Mesenchymal stem cell (in vitro differentiated cells and primary cell): ENCODE data around the gene PPM1N.

Experiments used
- DNase-seq: peaks from one replicate; pipeline ENCODE4 v3.0.0-alpha.2; 2013
- H2AFZ ChIP-seq: one replicate; pipeline ENCODE4 v1.6.1; 2013; ENCODE audit warnings: low read depth, mild to moderate bottlenecking, control low read depth, inconsistent platforms, low read length, moderate library complexity
- H2AK5ac ChIP-seq: 2 replicates; pipeline ENCODE4 v1.6.1; 2013; ENCODE audit warnings: low read length, moderate library complexity, mild to moderate bottlenecking, inconsistent platforms; ENCODE audit not compliant: severe bottlenecking
- H2BK120ac ChIP-seq: one replicate; pipeline ENCODE4 v1.6.1; 2013; ENCODE audit warnings: low read depth, mild to moderate bottlenecking, inconsistent platforms, low read length, moderate library complexity
- H2BK12ac ChIP-seq, 2 experiments: one replicate each; pipeline ENCODE4 v1.6.1; 2013; ENCODE audit warnings: inconsistent platforms in 2 of 2, low read length in 2 of 2, mild to moderate bottlenecking in 2 of 2, moderate library complexity in 2 of 2, control low read depth in 1 of 2
- H2BK15ac ChIP-seq: one replicate; pipeline ENCODE4 v1.6.1; 2013; ENCODE audit warnings: mild to moderate bottlenecking, low read depth, inconsistent platforms; ENCODE audit not compliant: poor library complexity, severe bottlenecking
- H2BK5ac ChIP-seq: 2 replicates; pipeline ENCODE4 v1.6.1; 2013; ENCODE audit warnings: low read depth, mild to moderate bottlenecking, low read length, control low read depth, inconsistent platforms; ENCODE audit not compliant: poor library complexity, severe bottlenecking
- H3K14ac ChIP-seq, 2 experiments: one replicate each; pipeline ENCODE4 v1.6.1; 2013; ENCODE audit warnings: inconsistent platforms in 2 of 2, low read length in 2 of 2, control low read depth in 1 of 2, mild to moderate bottlenecking in 1 of 2, moderate library complexity in 1 of 2
- H3K18ac ChIP-seq, 2 experiments: one replicate each; pipeline ENCODE4 v1.6.1; 2013; ENCODE audit warnings: inconsistent platforms in 2 of 2, low read length in 2 of 2, control low read depth in 1 of 2, low read depth in 1 of 2, mild to moderate bottlenecking in 1 of 2
- H3K23ac ChIP-seq, 2 experiments: one replicate each; pipeline ENCODE4 v1.6.1; 2013; ENCODE audit warnings: inconsistent platforms in 2 of 2, low read length in 2 of 2, mild to moderate bottlenecking in 2 of 2, moderate library complexity in 2 of 2, control low read depth in 1 of 2
- H3K27ac ChIP-seq: 2 replicates; pipeline ENCODE4 v1.5.1; 2013; ENCODE audit warnings: mild to moderate bottlenecking, moderate library complexity, low read length, control low read depth, inconsistent platforms; ENCODE audit not compliant: poor library complexity, severe bottlenecking
- H3K27me3 ChIP-seq, 2 experiments: 2 replicates each; pipeline versions ENCODE4 v1.6.1 to v1.7.0; 2013; ENCODE audit warnings: low read length in 2 of 2, mild to moderate bottlenecking in 2 of 2, moderate library complexity in 2 of 2, control low read depth in 1 of 2, inconsistent platforms in 1 of 2; ENCODE audit not compliant: control insufficient read depth in 1 of 2, insufficient read depth in 1 of 2
- H3K36me3 ChIP-seq, 2 experiments: 2 replicates each; pipeline versions ENCODE4 v1.6.1 to v1.7.0; 2013; ENCODE audit warnings: low read length in 2 of 2, control low read depth in 1 of 2, inconsistent platforms in 1 of 2, low read depth in 1 of 2, mild to moderate bottlenecking in 1 of 2; ENCODE audit not compliant: insufficient read depth in 2 of 2, control insufficient read depth in 1 of 2
- H3K4ac ChIP-seq, 2 experiments: one replicate each; pipeline ENCODE4 v1.6.1; 2013; ENCODE audit warnings: inconsistent platforms in 2 of 2, low read length in 2 of 2, mild to moderate bottlenecking in 2 of 2, moderate library complexity in 2 of 2, control low read depth in 1 of 2, low read depth in 1 of 2
- H3K4me1 ChIP-seq: 2 replicates; pipeline ENCODE4 v1.6.1; 2013; ENCODE audit warnings: low read depth, low read length, control low read depth; ENCODE audit not compliant: control insufficient read depth, insufficient read depth
- H3K4me2 ChIP-seq: 2 replicates; pipeline ENCODE4 v1.6.1; 2013; ENCODE audit warnings: low read length, mild to moderate bottlenecking, inconsistent platforms; ENCODE audit not compliant: poor library complexity, severe bottlenecking
- H3K4me3 ChIP-seq, 2 experiments: 2 replicates each; pipeline versions ENCODE4 v1.5.1 to v1.7.0; 2013; ENCODE audit warnings: low read length in 2 of 2, mild to moderate bottlenecking in 2 of 2, control low read depth in 1 of 2, low read depth in 1 of 2; ENCODE audit not compliant: insufficient read depth in 1 of 2
- H3K79me1 ChIP-seq: replicated peaks from 2 replicates; pipeline ENCODE4 v1.6.1; 2013; ENCODE audit warnings: mild to moderate bottlenecking, control low read depth, low read length, inconsistent platforms; ENCODE audit not compliant: poor library complexity, severe bottlenecking
- H3K9ac ChIP-seq: 2 replicates; pipeline ENCODE4 v1.7.0; 2013; ENCODE audit warnings: mild to moderate bottlenecking, low read length, moderate library complexity
- H3K9me3 ChIP-seq: 2 replicates; pipeline ENCODE4 v1.7.0; 2013; ENCODE audit warnings: mild to moderate bottlenecking, low read length; ENCODE audit not compliant: control insufficient read depth
- H4K8ac ChIP-seq: one replicate; pipeline ENCODE4 v1.6.1; 2013; ENCODE audit warnings: inconsistent platforms, mild to moderate bottlenecking, low read length, moderate library complexity
- H4K91ac ChIP-seq: one replicate; pipeline ENCODE4 v1.6.1; 2013; ENCODE audit warnings: mild to moderate bottlenecking, low read length, inconsistent platforms
- WGBS: methylation state at CpG from one replicate; pipeline ENCODE4 v1.1.7; 2013; ENCODE audit warnings: mixed read lengths; 5-methylcytosine and 5-hydroxymethylcytosine counted together

The PPM1N gene

GRCh38 chr19:45468159-45468651 lies 30.0 kb upstream of the PPM1N start:
- Histone ChIP-seq H2AFZ (no peak overlapping the region), H4K8ac (no peak overlapping the region), H2BK120ac (no peak overlapping the region), H3K4me3 (peak overlapping the region; percentile 54 to 99), H3K79me1 (no peaks in the 10 kb centered on the region), H3K9me3 (no peaks in the 10 kb centered on the region), H3K14ac (no peak overlapping the region), H3K36me3 (peaks cover 2 to 11% of the 10 kb centered on the region in 2 experiments), H3K18ac (no peak overlapping the region), H3K4me1 (peaks cover 28% of the 10 kb centered on the region), H3K9ac (peak overlapping the region; percentile 99), H2BK5ac (no peak overlapping the region), H2AK5ac (no peak overlapping the region), H2BK12ac (no peak overlapping the region), H3K27ac (no peak overlapping the region), H2BK15ac (no peak overlapping the region), H3K4me2 (peak overlapping the region; percentile 100), H4K91ac (no peak overlapping the region), H3K4ac (no peak overlapping the region), H3K23ac (peak overlapping the region in 1 of 2 experiments; percentile 66), H3K27me3 (peaks cover 0 to 23% of the 10 kb centered on the region in 2 experiments)
- WGBS = 2% methylated on average over 31 of the region's 31 CpGs
- DNase-seq = no peak

DNA sequence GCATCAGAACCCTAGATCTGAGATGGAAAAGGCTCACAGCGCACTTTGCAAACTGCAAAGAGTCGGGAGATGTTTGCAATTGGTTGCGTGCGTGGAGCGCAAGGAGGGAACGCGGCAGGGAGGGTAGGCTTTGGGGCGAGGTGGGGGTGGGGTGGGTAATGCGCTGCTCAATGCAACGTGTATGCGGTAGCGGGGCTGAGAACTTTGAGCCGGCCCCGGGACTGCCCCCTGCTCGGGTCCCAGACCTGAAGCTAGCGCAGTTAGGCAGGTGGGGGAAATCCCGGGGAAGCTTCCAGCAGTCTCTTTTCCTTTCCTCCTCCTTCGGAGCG lies 29.5 kb upstream of the PPM1N start:
- H2BK120ac ChIP-seq = no peak overlapping the region
- H3K4ac ChIP-seq = peak overlapping the region in 1 of 2 experiments; percentile 38
- H3K23ac ChIP-seq = no peak overlapping the region
- no peak for DNase-seq
- no peak overlapping the region for H3K14ac ChIP-seq
- H2BK5ac ChIP-seq = no peak overlapping the region
- H3K4me1 ChIP-seq = peaks cover 28% of the 10 kb centered on the region
- H3K79me1 ChIP-seq = no peaks in the 10 kb centered on the region
- peaks cover 0 to 27% of the 10 kb centered on the region in 2 experiments for H3K27me3 ChIP-seq
- peak overlapping the region; percentile 100 for H3K4me2 ChIP-seq
- peak overlapping the region; percentile 13 for H4K8ac ChIP-seq
- H3K9me3 ChIP-seq = no peaks in the 10 kb centered on the region
- H2AK5ac ChIP-seq = no peak overlapping the region
- H2BK15ac ChIP-seq = no peak overlapping the region
- peak overlapping the region; percentile 28 for H4K91ac ChIP-seq
- peak overlapping the region; percentile 54 to 99 for H3K4me3 ChIP-seq
- H3K9ac ChIP-seq = peak overlapping the region; percentile 99
- peaks cover 2 to 11% of the 10 kb centered on the region in 2 experiments for H3K36me3 ChIP-seq
- 0% methylated on average over 18 of the region's 19 CpGs for WGBS
- H2AFZ ChIP-seq = peak overlapping the region; percentile 15
- H3K18ac ChIP-seq = peak overlapping the region; percentile 40
- no peak overlapping the region for H3K27ac ChIP-seq
- H2BK12ac ChIP-seq = peak overlapping the region in 1 of 2 experiments; percentile 44

DNA sequence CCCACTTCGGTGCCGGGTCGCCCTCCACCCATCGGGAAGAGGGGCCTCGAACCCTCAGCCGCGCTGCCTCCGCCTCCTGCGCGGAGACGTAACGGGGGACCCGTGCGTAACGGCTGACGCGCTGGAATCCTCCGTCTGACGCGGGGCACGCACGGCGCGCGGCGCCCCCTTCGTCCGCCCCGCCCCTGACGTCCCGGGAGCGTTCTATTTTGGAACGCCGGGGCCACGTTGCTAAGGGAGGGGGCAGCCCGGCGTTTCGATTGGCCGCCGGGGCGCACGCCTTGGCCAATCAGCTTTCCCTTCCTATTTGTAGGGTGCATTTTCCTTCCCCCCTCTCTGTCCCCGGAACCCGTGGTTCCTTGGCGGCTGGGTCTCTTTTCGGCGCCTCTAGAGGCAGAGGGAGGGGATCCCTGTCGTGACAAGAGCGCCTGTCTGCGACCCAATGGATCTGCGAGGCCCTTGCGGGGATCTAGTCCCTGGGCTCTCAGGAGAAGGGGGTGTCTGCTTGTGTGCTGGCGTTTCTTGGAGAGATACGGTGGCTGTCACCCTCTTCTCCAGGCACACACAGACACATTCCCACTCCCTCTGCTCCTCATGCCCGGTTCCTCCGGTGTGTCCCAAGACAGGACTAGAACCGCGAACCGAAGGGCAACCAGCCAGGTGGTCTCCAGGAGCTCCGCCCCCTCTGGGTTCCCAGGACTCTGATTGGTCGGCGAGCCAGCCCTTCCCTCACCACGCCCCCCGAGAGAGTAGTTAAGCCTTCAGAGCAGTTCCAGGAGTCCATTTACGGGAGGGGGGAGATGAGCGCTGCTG lies 28.9 kb upstream of the PPM1N start:
- Histone ChIP-seq H3K4me2 (peak overlapping the region; percentile 100), H3K4me3 (peak overlapping the region; percentile 65 to 99), H3K27me3 (peaks cover 0 to 27% of the 10 kb centered on the region in 2 experiments), H3K4me1 (peaks cover 28% of the 10 kb centered on the region), H3K36me3 (peaks cover 2 to 11% of the 10 kb centered on the region in 2 experiments), H3K18ac (peak overlapping the region; percentile 40 to 74), H2BK12ac (peak overlapping the region; percentile 34 to 44), H3K14ac (no peak overlapping the region), H3K27ac (peak overlapping the region; percentile 71), H3K79me1 (no peaks in the 10 kb centered on the region), H2AFZ (peak overlapping the region; percentile 87), H2BK120ac (no peak overlapping the region), H3K9ac (peak overlapping the region; percentile 99), H4K8ac (peak overlapping the region; percentile 13), H4K91ac (peak overlapping the region; percentile 28), H2BK15ac (peak overlapping the region; percentile 60), H2BK5ac (peak overlapping the region; percentile 39), H3K9me3 (no peaks in the 10 kb centered on the region), H2AK5ac (no peak overlapping the region), H3K4ac (peak overlapping the region in 1 of 2 experiments; percentile 38), H3K23ac (no peak overlapping the region)
- DNase-seq = peak; percentile 75
- under 1% methylated on average over 55 of the region's 66 CpGs for WGBS
